PC-3 (cell line): ENCODE measurements around the gene KCTD16. TPM values are rescaled to one million over a fixed set of nuclear protein-coding genes. Genes with fewer than 3 reads are reported as not detected.

ENCODE experiments used
- ATAC-seq: fragments of 200-7000 bp; cut with Tn5 transposase; 2 replicates; pipeline ENCODE4 v1.9.1; 2020; ENCODE audit warnings: mild to moderate bottlenecking, moderate library complexity
- BruUV-seq: library from RNA; stranded (reverse); fragments of 400-500 nt; replicated peaks from 2 replicates; lab custom pipeline; 2021; lab: Mats Ljungman, UMichigan
- CTCF ChIA-PET: fragments of 300-600 bp; sonication (Branson Sonifier 250); formaldehyde crosslinking; loops from one replicate; lab custom pipeline; 2022; ENCODE audit warnings: antibody characterized with exemption; lab: Charles Lee
- POLR2A ChIA-PET: fragments of 300-600 bp; sonication (Branson Sonifier 250); formaldehyde crosslinking; loops from one replicate; lab custom pipeline; 2022; ENCODE audit warnings: antibody characterized with exemption; ENCODE audit not compliant: unreplicated experiment; lab: Charles Lee
- DNase-seq: peaks from one replicate; pipeline ENCODE4 v3.0.0-alpha.2; 2015
- H2AFZ ChIP-seq: fragments of 300-600 bp; sonication (generic); 2 replicates; pipeline ENCODE4 v1.6.0; 2016; ENCODE audit warnings: antibody characterized with exemption, low read length
- H3F3A ChIP-seq: fragments of 300-600 bp; sonication (generic); one replicate; pipeline ENCODE4 v1.6.0; 2017; ENCODE audit warnings: antibody characterized with exemption, low read length, control low read depth, mild to moderate bottlenecking; ENCODE audit not compliant: unreplicated experiment
- H3K27ac ChIP-seq: fragments of 300-600 bp; sonication (generic); 2 replicates; pipeline ENCODE4 v1.5.1; 2016; ENCODE audit warnings: mild to moderate bottlenecking, low read length
- H3K27me3 ChIP-seq: fragments of 300-600 bp; sonication (generic); 2 replicates; pipeline ENCODE4 v1.6.1; 2016; ENCODE audit warnings: low read length, mixed read lengths
- H3K36me3 ChIP-seq: fragments of 300-600 bp; sonication (generic); 2 replicates; pipeline ENCODE4 v1.6.1; 2016; ENCODE audit warnings: low read depth, mixed run types, low read length, mixed read lengths
- H3K4me1 ChIP-seq: fragments of 300-600 bp; sonication (generic); 2 replicates; pipeline ENCODE4 v1.5.1; 2016; ENCODE audit warnings: low read length; ENCODE audit not compliant: insufficient read depth
- H3K4me2 ChIP-seq: fragments of 300-600 bp; sonication (generic); 2 replicates; pipeline ENCODE4 v1.6.0; 2016; ENCODE audit warnings: low read length
- H3K4me3 ChIP-seq: fragments of 300-600 bp; sonication (generic); 2 replicates; pipeline ENCODE4 v1.5.1; 2016; ENCODE audit warnings: mild to moderate bottlenecking, low read length, mixed read lengths
- H3K79me2 ChIP-seq: fragments of 300-600 bp; sonication (generic); 2 replicates; pipeline ENCODE4 v1.6.1; 2017; ENCODE audit warnings: low read length, mixed read lengths
- H3K9ac ChIP-seq: fragments of 300-600 bp; sonication (generic); 2 replicates; pipeline ENCODE4 v1.6.0; 2016; ENCODE audit warnings: mild to moderate bottlenecking, low read length
- H3K9me2 ChIP-seq: fragments of 300-600 bp; sonication (generic); replicated peaks from 2 replicates; pipeline ENCODE4 v1.6.1; 2016; ENCODE audit warnings: mixed run types, low read length, mixed read lengths
- H3K9me3 ChIP-seq: fragments of 300-600 bp; sonication (generic); 2 replicates; pipeline ENCODE4 v1.6.1; 2016; ENCODE audit warnings: low read length, mixed read lengths
- H4K20me1 ChIP-seq: fragments of 300-600 bp; sonication (generic); 2 replicates; pipeline ENCODE4 v1.6.1; 2016; ENCODE audit warnings: low read length, mixed read lengths
- CTCF ChIP-seq: fragments of 300-600 bp; sonication (generic); conservative IDR thresholded peaks from 2 replicates; pipeline ENCODE4 v1.5.1; 2017; ENCODE audit warnings: antibody characterized with exemption, low read depth, mild to moderate bottlenecking, low read length
- EZH2 ChIP-seq: fragments of 300-600 bp; sonication (generic); IDR thresholded peaks from one replicate; pipeline ENCODE4 v1.6.1; 2017; ENCODE audit warnings: antibody characterized with exemption, mild to moderate bottlenecking, low read length; ENCODE audit not compliant: unreplicated experiment
- EZH2phosphoT487 ChIP-seq: fragments of 300-600 bp; sonication (generic); IDR thresholded peaks from 2 replicates; pipeline ENCODE4 v1.6.1; 2018; ENCODE audit warnings: mild to moderate bottlenecking, antibody characterized with exemption, low read length, borderline replicate concordance
- intact Hi-C: fragments of 100-400 bp; cut with micrococcal nuclease; formaldehyde crosslinking; loops from 2 replicates; pipeline ENCODE4 v1.9.0; 2023
- total RNA-seq: library from RNA; depleted of rRNA; stranded (reverse); fragments of >200 nt; gene quantifications from 2 replicates; pipeline ENCODE4 v1.2.3, GENCODE V29; 2014

Gene KCTD16
- total RNA-seq, 1 experiment from 2014 or later = not detected

GRCh38 chr5:144126707-144127106 is 44.0 kb upstream of the KCTD16 start:
- no TSS peak for BruUV-seq
- ChIA-PET POLR2A (no interaction called here), CTCF (no interaction called here)
- intact Hi-C loops = no loop called here
- TF ChIP-seq EZH2phosphoT487 (no peak), EZH2 (no peak), CTCF (no peak)
- ATAC-seq (no peak), DNase-seq (no peak)
- Histone ChIP-seq H3K27me3 (no peaks in the 10 kb centered on the region), H3K9me3 (no peaks in the 10 kb centered on the region), H3K9ac (no peak overlapping the region), H3K79me2 (no peaks in the 10 kb centered on the region), H2AFZ (no peak overlapping the region), H3K36me3 (no peaks in the 10 kb centered on the region), H4K20me1 (no peaks in the 10 kb centered on the region), H3K4me2 (no peak overlapping the region), H3K27ac (no peak overlapping the region), H3K9me2 (no peaks in the 10 kb centered on the region), H3K4me3 (no peak overlapping the region), H3K4me1 (no peaks in the 10 kb centered on the region), H3F3A (no peaks in the 10 kb centered on the region)

- intact Hi-C loops = no loop called here
- ATAC-seq = no peak
Measured at GRCh38 chr5:144128844-144129243, 41.8 kb upstream of the KCTD16 start.

More at GRCh38 chr5:144128844-144129243, 41.8 kb upstream of the KCTD16 start:
- Histone ChIP-seq H3K27me3 (no peaks in the 10 kb centered on the region), H3K9me3 (no peaks in the 10 kb centered on the region), H3K27ac (no peak overlapping the region), H3K36me3 (no peaks in the 10 kb centered on the region), H3F3A (no peaks in the 10 kb centered on the region), H3K79me2 (no peaks in the 10 kb centered on the region), H4K20me1 (no peaks in the 10 kb centered on the region), H3K4me1 (no peaks in the 10 kb centered on the region), H3K9ac (no peak overlapping the region), H2AFZ (no peak overlapping the region), H3K4me2 (no peak overlapping the region), H3K4me3 (no peak overlapping the region), H3K9me2 (no peaks in the 10 kb centered on the region)
- BruUV-seq = no TSS peak
- POLR2A ChIA-PET = no interaction called here
- no peak for DNase-seq
- CTCF ChIA-PET = no interaction called here
- TF ChIP-seq EZH2phosphoT487 (no peak), CTCF (no peak), EZH2 (no peak)
